ENCODE data around the gene NOP58. TPM values are rescaled to one million over a fixed set of nuclear protein-coding genes. Genes with fewer than 3 reads are reported as not detected.

The NOP58 gene, protein sequence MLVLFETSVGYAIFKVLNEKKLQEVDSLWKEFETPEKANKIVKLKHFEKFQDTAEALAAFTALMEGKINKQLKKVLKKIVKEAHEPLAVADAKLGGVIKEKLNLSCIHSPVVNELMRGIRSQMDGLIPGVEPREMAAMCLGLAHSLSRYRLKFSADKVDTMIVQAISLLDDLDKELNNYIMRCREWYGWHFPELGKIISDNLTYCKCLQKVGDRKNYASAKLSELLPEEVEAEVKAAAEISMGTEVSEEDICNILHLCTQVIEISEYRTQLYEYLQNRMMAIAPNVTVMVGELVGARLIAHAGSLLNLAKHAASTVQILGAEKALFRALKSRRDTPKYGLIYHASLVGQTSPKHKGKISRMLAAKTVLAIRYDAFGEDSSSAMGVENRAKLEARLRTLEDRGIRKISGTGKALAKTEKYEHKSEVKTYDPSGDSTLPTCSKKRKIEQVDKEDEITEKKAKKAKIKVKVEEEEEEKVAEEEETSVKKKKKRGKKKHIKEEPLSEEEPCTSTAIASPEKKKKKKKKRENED
- total RNA-seq (100 to 1,000 TPM in 3 of 7 donors, 10 to 100 TPM in 4; 57.2 to 123 (median 86.9) TPM), polyA plus RNA-seq (10 to 100 TPM; 60.7 to 86.3 (median 66.2) TPM)
- long read RNA-seq, donor 1, transcript NOP58-201 (15 exons, 2,046 nt), result minor isoform, 7 of 46 reads
- long read RNA-seq, donor 1, transcript NOP58-206 (4 exons, 599 nt), result major isoform, 11 of 46 reads
- long read RNA-seq, donor 1, partial matches to known transcripts, result 28 of 46 reads
- long read RNA-seq, donor 1, other reads (novel, unspliced or antisense), result 0 of 46 reads
- long read RNA-seq, donor 2, partial matches to known transcripts, result 11 of 19 reads
- long read RNA-seq, donor 2, other reads (novel, unspliced or antisense), result 0 of 19 reads

DNA sequence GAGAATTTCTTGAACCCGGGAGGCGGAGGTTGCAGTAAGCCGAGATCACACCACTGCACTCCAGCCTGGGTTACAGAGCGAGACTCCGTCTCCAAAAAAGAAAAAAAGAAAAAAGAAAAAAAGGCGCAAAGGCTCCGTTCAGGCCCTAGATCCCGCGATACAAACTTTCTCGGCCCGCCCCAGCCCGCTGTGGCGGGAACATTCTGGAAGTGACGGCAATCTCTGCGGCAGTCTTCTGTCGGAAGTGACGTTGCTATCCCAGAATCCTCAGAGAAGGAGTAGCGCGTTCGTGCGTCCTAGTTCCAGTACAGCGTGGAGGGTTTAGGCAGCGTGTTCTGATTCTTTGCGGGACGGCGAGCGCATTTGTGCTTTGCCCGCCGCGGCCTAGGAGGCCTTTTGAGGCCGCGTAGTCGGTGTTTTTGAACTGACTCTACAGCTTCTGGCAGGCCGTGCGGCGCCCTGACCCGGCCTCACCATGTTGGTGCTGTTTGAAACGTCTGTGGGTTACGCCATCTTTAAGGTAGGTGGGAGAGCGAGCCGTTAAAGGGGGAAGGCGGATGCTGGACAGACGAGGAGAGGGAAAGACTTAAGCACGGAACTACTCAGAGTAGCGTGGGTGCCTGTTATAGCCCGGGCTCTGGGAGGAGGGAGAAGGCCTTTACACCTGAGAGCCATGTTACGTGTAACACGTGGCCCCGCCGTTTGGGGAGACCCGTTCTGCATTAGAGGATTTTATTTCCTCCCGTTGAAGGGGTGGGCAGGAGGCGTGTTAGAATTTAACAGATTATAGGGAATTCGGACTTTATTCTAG lies at the start of gene NOP58:
Gene NOP58 (plus strand): TSS at position 297 of the 811 bp plus-strand sequence. CDS start 179 bp downstream, at position 476.
- 0 to 1% (median 0%) methylated on average over 52 to 54 of the region's 54 CpGs for WGBS, 5 donors
- intact Hi-C loops (cut with DNase I; ENCODE audit: low total_unique reads), result no loop called here
- Histone ChIP-seq H3K27ac (peak within 1 kb of the TSS; percentile 90 to 98 (median 96)), H3K36me3 (no peaks in the 10 kb centered on the region), H3K4me1 (peaks cover 13 to 51% (median 41%) of the 10 kb centered on the region in 6 donors), H3K4me3 (peak within 1 kb of the TSS; percentile 66 to 98 (median 84)), H3K9me3 (no peaks in the 10 kb centered on the region), H3K27me3 (replicated peaks in 1 of 7) (no peaks in the 10 kb centered on the region)
- DNase-seq, result peak; percentile 95
- TF ChIP-seq, protein P1, sequence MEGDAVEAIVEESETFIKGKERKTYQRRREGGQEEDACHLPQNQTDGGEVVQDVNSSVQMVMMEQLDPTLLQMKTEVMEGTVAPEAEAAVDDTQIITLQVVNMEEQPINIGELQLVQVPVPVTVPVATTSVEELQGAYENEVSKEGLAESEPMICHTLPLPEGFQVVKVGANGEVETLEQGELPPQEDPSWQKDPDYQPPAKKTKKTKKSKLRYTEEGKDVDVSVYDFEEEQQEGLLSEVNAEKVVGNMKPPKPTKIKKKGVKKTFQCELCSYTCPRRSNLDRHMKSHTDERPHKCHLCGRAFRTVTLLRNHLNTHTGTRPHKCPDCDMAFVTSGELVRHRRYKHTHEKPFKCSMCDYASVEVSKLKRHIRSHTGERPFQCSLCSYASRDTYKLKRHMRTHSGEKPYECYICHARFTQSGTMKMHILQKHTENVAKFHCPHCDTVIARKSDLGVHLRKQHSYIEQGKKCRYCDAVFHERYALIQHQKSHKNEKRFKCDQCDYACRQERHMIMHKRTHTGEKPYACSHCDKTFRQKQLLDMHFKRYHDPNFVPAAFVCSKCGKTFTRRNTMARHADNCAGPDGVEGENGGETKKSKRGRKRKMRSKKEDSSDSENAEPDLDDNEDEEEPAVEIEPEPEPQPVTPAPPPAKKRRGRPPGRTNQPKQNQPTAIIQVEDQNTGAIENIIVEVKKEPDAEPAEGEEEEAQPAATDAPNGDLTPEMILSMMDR (IDR thresholded peaks at IDR 0.05 in 8 of 11, conservative IDR thresholded peaks at IDR 0.05 in 3 of 11), result no peak
- peak; percentile 98 to 99 (median 99) for TF ChIP-seq POLR2AphosphoS5 (IDR thresholded peaks at IDR 0.05)
- peak in 2 of 3 donors; percentile 80 to 87 for TF ChIP-seq POLR2A (IDR thresholded peaks at IDR 0.05)

DNA sequence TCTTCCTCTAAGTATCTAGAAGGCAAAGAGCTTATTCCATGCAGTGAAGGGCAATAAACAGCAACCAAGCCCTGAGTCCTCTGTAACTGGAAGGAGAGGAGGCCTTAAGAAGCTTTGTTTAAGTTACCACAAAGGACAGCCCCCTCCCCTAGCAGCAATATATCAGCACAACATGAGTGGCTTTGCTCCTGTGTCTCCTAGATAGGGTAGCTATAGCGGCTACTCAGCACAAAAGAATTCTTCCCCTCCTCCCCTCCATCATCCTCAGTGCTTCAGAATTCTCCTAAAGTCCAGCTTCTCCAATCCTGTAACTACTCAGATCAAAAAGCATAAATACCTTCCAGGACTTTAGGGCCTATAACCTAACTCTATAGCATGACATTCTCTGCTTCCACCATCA lies 43.7 kb upstream of the NOP58 start:
- H3K27ac ChIP-seq, result no peak overlapping the region
- H3K4me3 ChIP-seq, result no peak overlapping the region
- WGBS, 5 donors, result 88 to 100% (median 93%) methylated on average over 1 of the region's 1 CpG
- H3K36me3 ChIP-seq, result peaks cover 0 to 74% (median 22%) of the 10 kb centered on the region in 6 donors
- TF ChIP-seq POLR2AphosphoS5 (IDR thresholded peaks at IDR 0.05) (no peak), POLR2A (IDR thresholded peaks at IDR 0.05) (no peak)
- TF ChIP-seq, protein P1 (IDR thresholded peaks at IDR 0.05 in 8 of 11, conservative IDR thresholded peaks at IDR 0.05 in 3 of 11), result no peak
- H3K4me1 ChIP-seq, result peaks cover 0 to 31% (median 2%) of the 10 kb centered on the region in 6 donors
- intact Hi-C loops (cut with DNase I; ENCODE audit: low total_unique reads), result no loop called here
- H3K27me3 ChIP-seq (replicated peaks in 1 of 7), result no peaks in the 10 kb centered on the region
- no peaks in the 10 kb centered on the region for H3K9me3 ChIP-seq
- DNase-seq, result no peak

DNA sequence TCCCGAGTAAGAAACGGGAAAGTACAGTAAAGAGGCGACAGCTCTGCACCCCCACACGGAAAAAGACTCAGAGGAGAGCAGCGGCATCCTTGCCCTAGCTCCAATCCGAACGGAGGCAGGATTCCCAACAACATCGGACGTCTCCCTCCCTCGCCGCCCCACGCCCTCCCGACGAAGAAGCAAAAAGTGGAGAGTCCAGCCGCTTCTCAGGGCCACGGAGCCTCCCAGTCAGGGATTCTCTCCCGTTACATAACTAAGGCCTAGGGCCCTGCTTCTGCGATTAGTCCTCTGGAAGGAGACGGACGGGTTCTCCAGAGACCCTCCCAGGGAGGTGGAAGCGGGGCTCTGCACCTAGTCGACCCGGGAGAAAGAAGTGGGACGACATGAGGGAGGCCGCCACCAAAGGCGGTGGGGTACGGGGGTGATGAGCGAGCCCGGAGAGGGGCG lies 27.8 kb upstream of the NOP58 start:
- TF ChIP-seq, protein P1 (IDR thresholded peaks at IDR 0.05 in 8 of 11, conservative IDR thresholded peaks at IDR 0.05 in 3 of 11), result no peak
- TF ChIP-seq POLR2AphosphoS5 (IDR thresholded peaks at IDR 0.05), result peak in 1 of 3 donors; percentile 15
- DNase-seq, result no peak
- Histone ChIP-seq H3K27me3 (replicated peaks in 1 of 7) (no peaks in the 10 kb centered on the region), H3K4me3 (peak overlapping the region; percentile 83 to 98 (median 92)), H3K36me3 (no peaks in the 10 kb centered on the region), H3K9me3 (no peaks in the 10 kb centered on the region), H3K27ac (peak overlapping the region; percentile 71 to 95 (median 91)), H3K4me1 (peaks cover 20 to 58% (median 37%) of the 10 kb centered on the region in 6 donors)
- 0 to 1% (median 1%) methylated on average over 17 to 30 of the region's 30 CpGs for whole genome bisulfite sequencing, 5 donors
- intact Hi-C loops (cut with DNase I; ENCODE audit: low total_unique reads), result no loop called here

Data from spleen (tissue), 13 donors.